ENCODE measurements around the gene BCKDHB. TPM values are rescaled to one million over a fixed set of nuclear protein-coding genes. Genes with fewer than 3 reads are reported as not detected.

Gene BCKDHB
- total and polyA plus RNA-seq, 2 experiments from 2014 or later: 32.1 to 42.7 TPM

- TF ChIP-seq ETS1 (IDR thresholded peaks at IDR 0.05) (no peak), POLR2AphosphoS5 (IDR thresholded peaks at IDR 0.05; ENCODE audit: low read depth) (no peak), EZH2phosphoT487 (IDR thresholded peaks at IDR 0.05; ENCODE audit: unreplicated experiment) (no peak)
Observed at GRCh38 chr6:80287607-80288006, 181.1 kb downstream of the BCKDHB start (continued).

- H3K9me3 Mint-ChIP-seq: peaks cover 32% of the 10 kb centered on the region
- no peak overlapping the region for H3K4me2 ChIP-seq
- peaks cover 40% of the 10 kb centered on the region for H3K36me3 Mint-ChIP-seq (ENCODE audit: low read depth)
- H3K27ac ChIP-seq (ENCODE audit: low read depth): no peak overlapping the region
- H3K4me3 Mint-ChIP-seq: no peak overlapping the region
- H3F3A ChIP-seq (replicated peaks; ENCODE audit: low read depth): no peaks in the 10 kb centered on the region
- DNase-seq (ENCODE audit: low spot score): no peak
- no peak overlapping the region for H3K4me3 ChIP-seq
- H3K27me3 Mint-ChIP-seq (ENCODE audit: insufficient read depth, low read depth, poor library complexity): peaks cover 2% of the 10 kb centered on the region
- H3K36me3 ChIP-seq (ENCODE audit: insufficient read depth): peaks cover 9% of the 10 kb centered on the region; the same call in 1 of the 2 replicates
- H3K27me3 ChIP-seq (ENCODE audit: insufficient read depth): no peaks in the 10 kb centered on the region
- H3K4me1 ChIP-seq (ENCODE audit: insufficient read depth): no peaks in the 10 kb centered on the region
- no peak; the same call in 2 of the 3 replicates for ATAC-seq
- H3K4me1 Mint-ChIP-seq: no peaks in the 10 kb centered on the region
- TF ChIP-seq JUNB (IDR thresholded peaks at IDR 0.05; ENCODE audit: unreplicated experiment) (no peak), POLR2AphosphoS5 (IDR thresholded peaks at IDR 0.05; ENCODE audit: low read depth) (no peak), REST (IDR thresholded peaks at IDR 0.05; ENCODE audit: unreplicated experiment) (no peak), ZNF114 (CRISPR knock-in tag; IDR thresholded peaks at IDR 0.05) (no peak), CREB1 (CRISPR knock-in tag; IDR thresholded peaks at IDR 0.05; ENCODE audit: low read depth) (no peak), STAT1 (IDR thresholded peaks at IDR 0.05; ENCODE audit: unreplicated experiment) (no peak), CTCF (conservative IDR thresholded peaks at IDR 0.05; ENCODE audit: low read depth in 2 of 2) (no peak), ETS1 (IDR thresholded peaks at IDR 0.05) (no peak), EZH2 (IDR thresholded peaks at IDR 0.05; ENCODE audit: low read depth, unreplicated experiment) (no peak), ZNF462 (CRISPR knock-in tag; IDR thresholded peaks at IDR 0.05) (no peak)
- no peaks in the 10 kb centered on the region for H4K20me1 ChIP-seq (replicated peaks; ENCODE audit: insufficient read depth)
- no peaks in the 10 kb centered on the region for H3K79me2 ChIP-seq (replicated peaks; ENCODE audit: insufficient read depth)
- H3K27ac Mint-ChIP-seq: no peak overlapping the region
- H3K9me2 ChIP-seq (ENCODE audit: insufficient read depth): no peaks in the 10 kb centered on the region
- no peak overlapping the region for H2AFZ ChIP-seq
Observed at GRCh38 chr6:80289727-80290126, 183.3 kb downstream of the BCKDHB start.
